ENCODE data around the gene PGBD2.
"Not testable (repeated sequence)": the region's sequence is repeated elsewhere in the genome, so short reads cannot be mapped to it uniquely, and the experiment has no call there.

The PGBD2 gene

DNA sequence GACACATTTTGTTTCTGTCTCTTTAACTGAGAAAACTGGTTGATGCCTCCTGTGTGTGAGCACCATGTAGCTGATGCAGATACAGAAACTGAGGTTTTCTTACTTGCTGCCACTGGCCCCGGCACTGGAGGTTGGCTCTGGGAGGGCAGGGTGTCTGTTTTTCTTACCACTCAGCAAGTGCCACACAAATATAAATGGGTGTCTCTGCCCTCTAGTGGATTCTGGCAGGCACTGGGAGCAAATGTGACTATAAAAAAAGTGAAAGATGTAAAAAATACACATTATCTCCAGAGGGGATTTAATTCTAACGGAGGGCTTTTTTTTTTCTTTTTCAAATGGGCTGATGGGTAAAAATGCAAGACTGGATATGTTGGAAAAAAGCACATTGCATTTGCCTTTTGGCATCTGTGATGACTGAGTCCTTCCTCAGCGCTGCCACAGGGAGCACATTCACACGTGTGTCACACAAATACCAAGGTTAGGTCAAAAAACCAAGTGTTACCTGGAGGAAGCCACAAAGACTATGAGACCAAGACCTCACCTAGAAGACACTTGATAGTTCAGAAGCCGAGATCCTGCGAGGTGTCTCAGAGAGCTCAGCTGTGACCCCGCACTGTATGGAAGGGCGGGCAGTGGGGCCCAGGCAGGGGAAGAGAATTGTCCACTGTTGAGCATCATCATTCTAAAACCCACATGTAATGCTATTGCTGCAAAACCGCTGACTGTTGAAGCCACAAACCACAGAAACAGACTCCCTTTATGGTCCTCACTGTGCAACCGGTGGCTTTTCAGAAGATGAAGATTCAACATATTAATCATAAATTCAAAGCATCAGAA, 18.9 kb downstream of the PGBD2 start:
- no peaks in the 10 kb centered on the region for H3K27me3 ChIP-seq (ENCODE audit: insufficient read depth, poor library complexity, severe bottlenecking)
- no peaks in the 10 kb centered on the region for H3K9me3 ChIP-seq (ENCODE audit: severe bottlenecking)
- H3K4me3 ChIP-seq (ENCODE audit: severe bottlenecking), result no peak overlapping the region
- no peak overlapping the region for H3K27ac ChIP-seq (ENCODE audit: poor library complexity, severe bottlenecking)
- no peaks in the 10 kb centered on the region for H3K4me1 ChIP-seq (ENCODE audit: insufficient read depth, poor library complexity, severe bottlenecking)
- ATAC-seq (ENCODE audit: low read depth) (0 out of 3 replicates have a peak, but pooled peaks have one; percentile 40), DNase-seq (ENCODE audit: low spot score) (no peak)
- TF ChIP-seq, protein P1, sequence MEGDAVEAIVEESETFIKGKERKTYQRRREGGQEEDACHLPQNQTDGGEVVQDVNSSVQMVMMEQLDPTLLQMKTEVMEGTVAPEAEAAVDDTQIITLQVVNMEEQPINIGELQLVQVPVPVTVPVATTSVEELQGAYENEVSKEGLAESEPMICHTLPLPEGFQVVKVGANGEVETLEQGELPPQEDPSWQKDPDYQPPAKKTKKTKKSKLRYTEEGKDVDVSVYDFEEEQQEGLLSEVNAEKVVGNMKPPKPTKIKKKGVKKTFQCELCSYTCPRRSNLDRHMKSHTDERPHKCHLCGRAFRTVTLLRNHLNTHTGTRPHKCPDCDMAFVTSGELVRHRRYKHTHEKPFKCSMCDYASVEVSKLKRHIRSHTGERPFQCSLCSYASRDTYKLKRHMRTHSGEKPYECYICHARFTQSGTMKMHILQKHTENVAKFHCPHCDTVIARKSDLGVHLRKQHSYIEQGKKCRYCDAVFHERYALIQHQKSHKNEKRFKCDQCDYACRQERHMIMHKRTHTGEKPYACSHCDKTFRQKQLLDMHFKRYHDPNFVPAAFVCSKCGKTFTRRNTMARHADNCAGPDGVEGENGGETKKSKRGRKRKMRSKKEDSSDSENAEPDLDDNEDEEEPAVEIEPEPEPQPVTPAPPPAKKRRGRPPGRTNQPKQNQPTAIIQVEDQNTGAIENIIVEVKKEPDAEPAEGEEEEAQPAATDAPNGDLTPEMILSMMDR (IDR thresholded peaks at IDR 0.05; ENCODE audit: poor library complexity, severe bottlenecking), result peak; percentile 52
- H3K36me3 ChIP-seq (ENCODE audit: low read depth), result no peaks in the 10 kb centered on the region

DNA sequence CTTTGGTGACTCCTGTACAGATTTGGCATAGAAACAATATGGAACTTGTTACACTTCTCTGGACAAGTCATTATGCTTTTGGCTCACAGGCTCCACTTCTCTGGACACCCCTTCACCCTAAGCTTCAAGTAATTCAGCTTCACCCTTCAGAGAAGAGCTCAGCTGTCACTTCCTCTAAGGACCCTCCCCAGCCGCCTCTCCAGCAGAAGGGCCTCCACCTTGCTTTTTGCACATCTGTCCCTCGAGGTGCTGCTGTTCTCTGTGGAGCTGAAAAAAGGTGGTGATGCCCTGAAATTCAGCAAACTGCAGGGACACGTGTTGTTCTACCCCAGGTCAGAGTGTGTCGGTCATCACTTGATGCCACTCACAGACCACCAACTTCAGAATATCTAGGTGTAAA, 19.8 kb downstream of the PGBD2 start:
- H3K4me1 ChIP-seq (ENCODE audit: insufficient read depth, poor library complexity, severe bottlenecking); ATAC-seq (ENCODE audit: low read depth); H3K4me3 ChIP-seq (ENCODE audit: severe bottlenecking); H3K27ac ChIP-seq (ENCODE audit: poor library complexity, severe bottlenecking); H3K9me3 ChIP-seq (ENCODE audit: severe bottlenecking); DNase-seq (ENCODE audit: low spot score); H3K36me3 ChIP-seq (ENCODE audit: low read depth); H3K27me3 ChIP-seq (ENCODE audit: insufficient read depth, poor library complexity, severe bottlenecking): not testable (repeated sequence)

DNA sequence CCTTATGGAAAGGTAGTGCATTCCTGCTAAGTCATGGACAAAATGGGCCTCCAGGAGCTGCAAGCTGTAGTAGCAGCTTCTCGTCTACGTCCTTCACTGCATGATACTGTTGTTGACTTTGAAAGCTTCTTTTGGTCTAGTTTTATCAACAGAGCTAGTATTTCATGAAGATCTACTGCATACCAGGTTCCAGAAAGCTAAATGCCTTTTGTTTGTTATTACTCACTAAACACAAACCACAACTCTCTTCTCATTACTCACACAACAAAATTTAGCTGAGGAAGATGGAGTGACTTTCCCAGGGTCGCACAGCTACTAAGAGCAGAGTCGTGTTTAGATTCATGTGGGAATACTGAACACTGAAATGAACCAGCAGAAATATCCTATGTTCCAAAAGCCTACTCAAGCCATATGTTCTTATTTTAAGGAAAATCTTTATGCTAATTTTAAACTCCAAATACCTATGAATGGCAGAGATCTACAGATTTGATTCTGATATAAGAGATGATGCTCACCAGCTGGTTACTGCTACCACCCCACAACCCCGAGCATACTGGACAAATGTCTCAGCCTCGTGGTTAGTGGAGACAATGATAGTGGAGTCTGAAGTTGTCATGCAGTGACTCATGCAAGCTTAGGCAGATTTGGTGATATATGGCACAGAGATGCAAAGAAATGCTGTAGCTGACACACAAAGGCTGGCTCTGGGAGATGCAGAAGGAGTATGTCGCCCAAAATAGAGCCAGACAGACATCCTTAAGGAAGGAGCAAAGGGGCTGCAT, 20.6 kb downstream of the PGBD2 start:
- DNase-seq (ENCODE audit: low spot score) (no peak), ATAC-seq (ENCODE audit: low read depth) (no peak)
- no peaks in the 10 kb centered on the region for H3K4me1 ChIP-seq (ENCODE audit: insufficient read depth, poor library complexity, severe bottlenecking)
- H3K36me3 ChIP-seq (ENCODE audit: low read depth), result no peaks in the 10 kb centered on the region
- no peaks in the 10 kb centered on the region for H3K9me3 ChIP-seq (ENCODE audit: severe bottlenecking)
- TF ChIP-seq, protein P1 (IDR thresholded peaks at IDR 0.05; ENCODE audit: poor library complexity, severe bottlenecking), result no peak
- H3K27ac ChIP-seq (ENCODE audit: poor library complexity, severe bottlenecking), result no peak overlapping the region
- H3K27me3 ChIP-seq (ENCODE audit: insufficient read depth, poor library complexity, severe bottlenecking), result no peaks in the 10 kb centered on the region
- H3K4me3 ChIP-seq (ENCODE audit: severe bottlenecking), result no peak overlapping the region

DNA sequence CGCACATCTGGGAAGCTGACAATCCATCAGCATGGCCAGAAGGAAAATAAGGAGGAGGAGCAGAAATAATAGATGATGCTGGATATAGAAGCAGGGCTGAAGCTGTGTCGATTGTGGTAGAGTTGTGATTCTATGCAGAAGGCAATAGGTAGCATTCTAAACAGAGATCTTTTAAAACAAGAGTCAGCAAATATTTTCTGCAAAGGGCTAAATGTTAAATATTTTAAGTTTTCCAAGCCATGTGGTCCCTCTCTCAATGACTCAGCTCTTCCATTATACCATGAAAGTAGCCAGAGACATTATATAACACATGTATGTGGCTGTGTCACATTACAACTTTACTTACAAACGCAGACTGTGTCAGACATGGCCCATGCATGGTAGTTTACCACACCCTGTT, 21.2 kb downstream of the PGBD2 start:
- not testable (repeated sequence) for H3K9me3 ChIP-seq (ENCODE audit: severe bottlenecking); H3K4me3 ChIP-seq (ENCODE audit: severe bottlenecking); H3K27me3 ChIP-seq (ENCODE audit: insufficient read depth, poor library complexity, severe bottlenecking); H3K27ac ChIP-seq (ENCODE audit: poor library complexity, severe bottlenecking); H3K36me3 ChIP-seq (ENCODE audit: low read depth); DNase-seq (ENCODE audit: low spot score); H3K4me1 ChIP-seq (ENCODE audit: insufficient read depth, poor library complexity, severe bottlenecking); ATAC-seq (ENCODE audit: low read depth)

DNA sequence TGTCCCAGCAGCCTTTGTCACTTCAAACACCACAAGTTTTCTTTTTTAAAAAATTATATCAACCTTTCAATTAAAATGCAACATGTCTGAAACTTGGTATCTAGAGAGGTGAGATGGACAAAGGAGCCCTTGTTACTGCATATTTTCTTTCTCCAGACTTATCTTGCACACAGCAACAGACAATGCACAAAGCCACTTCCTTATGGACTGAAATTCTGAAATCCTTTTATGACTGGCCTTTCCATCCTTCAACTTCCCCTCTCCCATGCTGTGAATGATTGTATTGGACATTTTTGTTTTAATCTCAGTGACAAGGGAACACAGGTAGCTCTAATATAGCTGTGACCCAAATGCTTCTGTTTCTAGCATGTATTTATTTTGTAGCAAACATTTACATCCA, 22.1 kb downstream of the PGBD2 start:
- DNase-seq (ENCODE audit: low spot score); H3K27ac ChIP-seq (ENCODE audit: poor library complexity, severe bottlenecking): not testable (repeated sequence)

DNA sequence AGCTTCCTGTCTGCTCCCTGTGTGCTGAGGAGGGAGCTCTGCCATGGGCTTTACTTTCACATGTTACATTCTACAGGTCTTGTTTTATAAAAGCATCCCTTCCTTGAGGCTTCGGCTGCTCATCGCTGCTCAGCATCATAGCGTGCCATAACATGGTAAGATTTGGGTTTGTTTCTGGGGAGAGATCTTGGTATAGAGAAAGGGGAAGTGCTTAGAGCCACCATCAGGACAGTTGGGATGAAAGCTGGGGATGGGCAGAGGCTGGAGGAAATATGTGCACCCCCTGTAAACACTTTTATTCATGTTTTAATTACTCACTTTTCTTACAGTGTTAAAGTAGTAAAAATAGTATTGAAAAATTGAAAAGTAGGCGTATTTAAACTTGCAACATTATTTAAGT, 24.0 kb downstream of the PGBD2 start:
- H3K4me3 ChIP-seq (ENCODE audit: severe bottlenecking); DNase-seq (ENCODE audit: low spot score); H3K36me3 ChIP-seq (ENCODE audit: low read depth); H3K27ac ChIP-seq (ENCODE audit: poor library complexity, severe bottlenecking); H3K4me1 ChIP-seq (ENCODE audit: insufficient read depth, poor library complexity, severe bottlenecking); H3K27me3 ChIP-seq (ENCODE audit: insufficient read depth, poor library complexity, severe bottlenecking); ATAC-seq (ENCODE audit: low read depth); H3K9me3 ChIP-seq (ENCODE audit: severe bottlenecking): not testable (repeated sequence)

More for the DNA sequence above, 22.1 kb downstream of the PGBD2 start:
- H3K4me3 ChIP-seq (ENCODE audit: severe bottlenecking); H3K4me1 ChIP-seq (ENCODE audit: insufficient read depth, poor library complexity, severe bottlenecking); H3K36me3 ChIP-seq (ENCODE audit: low read depth); H3K27me3 ChIP-seq (ENCODE audit: insufficient read depth, poor library complexity, severe bottlenecking); H3K9me3 ChIP-seq (ENCODE audit: severe bottlenecking); ATAC-seq (ENCODE audit: low read depth): not testable (repeated sequence)

DNA sequence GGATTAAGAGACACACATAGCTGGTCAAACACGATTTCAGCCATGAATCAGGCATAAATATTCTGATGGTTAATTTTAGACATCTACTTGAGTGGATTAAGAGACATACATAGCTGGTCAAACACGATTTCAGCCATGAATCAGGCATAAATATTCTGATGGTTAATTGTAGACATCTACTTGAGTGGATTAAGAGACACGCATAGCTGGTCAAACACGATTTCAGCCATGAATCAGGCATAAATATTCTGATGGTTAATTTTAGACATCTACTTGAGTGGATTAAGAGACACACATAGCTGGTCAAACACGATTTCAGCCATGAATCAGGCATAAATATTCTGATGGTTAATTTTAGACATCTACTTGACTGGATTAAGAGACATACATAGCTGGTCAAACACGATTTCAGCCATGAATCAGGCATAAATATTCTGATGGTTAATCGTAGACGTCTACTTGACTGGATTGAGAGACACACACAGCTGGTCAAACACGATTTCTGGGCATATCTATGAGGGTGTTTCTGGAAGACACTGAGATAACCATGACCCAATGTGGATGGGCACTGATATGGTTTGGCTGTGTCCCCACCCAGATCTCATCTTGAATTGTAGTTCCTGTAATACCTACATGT, 32.3 kb downstream of the PGBD2 start:
- not testable (repeated sequence) for H3K4me1 ChIP-seq (ENCODE audit: insufficient read depth, poor library complexity, severe bottlenecking); H3K9me3 ChIP-seq (ENCODE audit: severe bottlenecking); H3K4me3 ChIP-seq (ENCODE audit: severe bottlenecking); DNase-seq (ENCODE audit: low spot score); H3K36me3 ChIP-seq (ENCODE audit: low read depth); ATAC-seq (ENCODE audit: low read depth); H3K27me3 ChIP-seq (ENCODE audit: insufficient read depth, poor library complexity, severe bottlenecking); H3K27ac ChIP-seq (ENCODE audit: poor library complexity, severe bottlenecking)

DNA sequence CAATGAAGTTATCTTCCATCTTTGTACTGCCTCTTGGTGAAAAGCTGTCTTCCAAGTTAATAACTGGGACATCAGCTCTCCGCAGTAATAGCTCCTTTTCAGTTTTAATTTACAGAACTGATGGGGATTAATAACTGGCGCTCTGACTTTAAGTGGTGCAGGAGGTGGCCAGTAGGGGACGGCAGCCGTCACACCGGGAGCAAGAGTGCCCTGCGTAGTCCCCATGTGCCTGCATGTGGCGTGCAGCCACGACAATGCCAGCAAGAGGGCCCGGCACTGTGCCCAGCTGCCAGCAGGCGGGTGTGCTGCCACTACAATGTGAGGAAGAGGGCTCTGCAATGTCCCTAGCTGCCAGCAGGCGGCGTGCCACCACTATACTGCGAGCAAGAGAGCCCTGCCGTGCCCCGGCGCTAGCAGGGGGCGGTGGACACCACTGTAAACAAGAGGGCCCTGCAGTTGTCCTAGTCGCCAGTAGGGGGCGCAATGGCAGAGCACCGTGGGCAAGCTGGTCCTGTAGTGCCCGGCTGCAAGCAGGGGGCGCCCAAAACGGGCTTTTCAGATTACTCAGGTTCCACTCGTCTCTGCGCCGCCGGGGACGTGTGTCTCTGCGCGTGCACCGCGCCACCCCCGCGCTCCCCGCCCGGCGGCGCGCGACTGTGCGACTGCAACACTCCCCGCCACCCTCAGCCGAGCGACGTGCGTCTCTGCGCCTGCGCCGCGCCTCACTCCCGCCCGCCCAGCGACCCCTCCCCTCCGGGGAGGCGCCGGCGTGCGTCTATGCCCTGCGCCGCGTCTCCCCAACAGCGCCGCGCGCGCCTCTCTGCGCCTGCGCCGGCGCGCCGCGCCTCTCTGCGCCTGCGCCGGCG, 38.3 kb downstream of the PGBD2 start:
- H3K36me3 ChIP-seq (ENCODE audit: low read depth); H3K9me3 ChIP-seq (ENCODE audit: severe bottlenecking); H3K27ac ChIP-seq (ENCODE audit: poor library complexity, severe bottlenecking); H3K27me3 ChIP-seq (ENCODE audit: insufficient read depth, poor library complexity, severe bottlenecking); H3K4me3 ChIP-seq (ENCODE audit: severe bottlenecking); ATAC-seq (ENCODE audit: low read depth); H3K4me1 ChIP-seq (ENCODE audit: insufficient read depth, poor library complexity, severe bottlenecking); DNase-seq (ENCODE audit: low spot score): not testable (repeated sequence)
